ENCODE results near the gene HRG.

The HRG gene

DNA sequence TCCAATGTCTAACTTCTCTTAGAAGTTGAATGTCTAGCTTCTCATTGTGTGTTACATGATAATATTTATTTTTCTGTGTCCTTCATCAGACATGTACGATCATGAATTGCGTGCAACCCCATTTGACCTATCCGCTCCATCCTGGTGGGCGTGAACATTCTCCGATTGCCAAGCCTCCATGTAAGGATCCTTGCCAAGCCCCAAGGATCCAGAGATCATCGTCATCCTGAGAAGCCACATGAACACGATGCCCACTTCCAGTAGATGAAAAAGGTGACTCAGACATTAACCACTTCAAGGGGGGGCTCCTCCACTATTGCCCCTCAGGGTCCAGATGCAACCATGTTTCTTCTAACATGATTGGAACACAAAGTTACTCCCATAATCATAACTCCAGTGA is 25.9 kb downstream of the HRG start:
- Histone ChIP-seq H3K27me3 (ENCODE audit: insufficient read depth, low read length) (peaks cover 4% of the 10 kb centered on the region; the same call in 1 of the 2 replicates), H3K36me3 (ENCODE audit: insufficient read depth, low read length) (no peaks in the 10 kb centered on the region), H3F3A (ENCODE audit: insufficient read depth, low read length) (0 out of 2 replicates have a peak, but pooled peaks cover 2% of the 10 kb centered on the region), H3K4me2 (ENCODE audit: low read length) (no peak overlapping the region), H3K9me2 (ENCODE audit: low read depth, low read length) (no peaks in the 10 kb centered on the region), H2AFZ (ENCODE audit: low read length) (no peak overlapping the region), H3K79me2 (ENCODE audit: insufficient read depth, low read length) (no peaks in the 10 kb centered on the region), H3K27ac (ENCODE audit: low read depth, low read length, poor library complexity, severe bottlenecking) (no peak overlapping the region), H3K9ac (ENCODE audit: low read length) (no peak overlapping the region), H3K9me3 (ENCODE audit: low read length) (no peaks in the 10 kb centered on the region), H3K4me1 (ENCODE audit: insufficient read depth, low read length, severe bottlenecking) (no peaks in the 10 kb centered on the region), H4K20me1 (ENCODE audit: insufficient read depth, low read length) (no peaks in the 10 kb centered on the region), H3K4me3 (ENCODE audit: low read depth, low read length, poor library complexity, severe bottlenecking) (no peak overlapping the region)
- no peak for TF ChIP-seq EZH2 (IDR thresholded peaks at IDR 0.05; ENCODE audit: borderline replicate concordance, low read length)
- TF ChIP-seq, protein P1, sequence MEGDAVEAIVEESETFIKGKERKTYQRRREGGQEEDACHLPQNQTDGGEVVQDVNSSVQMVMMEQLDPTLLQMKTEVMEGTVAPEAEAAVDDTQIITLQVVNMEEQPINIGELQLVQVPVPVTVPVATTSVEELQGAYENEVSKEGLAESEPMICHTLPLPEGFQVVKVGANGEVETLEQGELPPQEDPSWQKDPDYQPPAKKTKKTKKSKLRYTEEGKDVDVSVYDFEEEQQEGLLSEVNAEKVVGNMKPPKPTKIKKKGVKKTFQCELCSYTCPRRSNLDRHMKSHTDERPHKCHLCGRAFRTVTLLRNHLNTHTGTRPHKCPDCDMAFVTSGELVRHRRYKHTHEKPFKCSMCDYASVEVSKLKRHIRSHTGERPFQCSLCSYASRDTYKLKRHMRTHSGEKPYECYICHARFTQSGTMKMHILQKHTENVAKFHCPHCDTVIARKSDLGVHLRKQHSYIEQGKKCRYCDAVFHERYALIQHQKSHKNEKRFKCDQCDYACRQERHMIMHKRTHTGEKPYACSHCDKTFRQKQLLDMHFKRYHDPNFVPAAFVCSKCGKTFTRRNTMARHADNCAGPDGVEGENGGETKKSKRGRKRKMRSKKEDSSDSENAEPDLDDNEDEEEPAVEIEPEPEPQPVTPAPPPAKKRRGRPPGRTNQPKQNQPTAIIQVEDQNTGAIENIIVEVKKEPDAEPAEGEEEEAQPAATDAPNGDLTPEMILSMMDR (IDR thresholded peaks at IDR 0.05; ENCODE audit: low read length) = no peak

DNA sequence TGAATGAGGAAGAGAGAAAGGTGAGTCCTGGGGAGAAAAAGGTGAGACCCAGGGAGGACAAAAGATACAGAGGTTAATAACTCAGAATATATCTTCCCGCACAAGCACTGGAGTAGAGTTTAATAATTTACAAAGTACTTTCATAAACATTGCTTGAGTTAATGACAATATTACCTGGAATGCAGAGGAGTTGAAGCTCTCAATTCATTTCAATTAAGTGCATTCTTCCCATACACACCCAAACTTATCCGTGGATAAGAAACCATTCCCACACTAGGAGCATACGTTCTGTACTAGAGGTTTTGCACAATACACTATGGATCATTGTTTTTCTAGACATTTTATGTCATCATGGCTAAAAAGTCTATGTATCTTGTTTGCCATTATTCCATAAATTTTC is 28.0 kb downstream of the HRG start:
- Histone ChIP-seq H3K36me3 (ENCODE audit: insufficient read depth, low read length) (no peaks in the 10 kb centered on the region), H4K20me1 (ENCODE audit: insufficient read depth, low read length) (no peaks in the 10 kb centered on the region), H3K9ac (ENCODE audit: low read length) (no peak overlapping the region), H3K4me3 (ENCODE audit: low read depth, low read length, poor library complexity, severe bottlenecking) (no peak overlapping the region), H2AFZ (ENCODE audit: low read length) (no peak overlapping the region), H3K27ac (ENCODE audit: low read depth, low read length, poor library complexity, severe bottlenecking) (no peak overlapping the region), H3F3A (ENCODE audit: insufficient read depth, low read length) (0 out of 2 replicates have a peak, but pooled peaks cover 2% of the 10 kb centered on the region), H3K27me3 (ENCODE audit: insufficient read depth, low read length) (peaks cover 4% of the 10 kb centered on the region; the same call in 1 of the 2 replicates), H3K9me2 (ENCODE audit: low read depth, low read length) (no peaks in the 10 kb centered on the region), H3K4me1 (ENCODE audit: insufficient read depth, low read length, severe bottlenecking) (no peaks in the 10 kb centered on the region), H3K9me3 (ENCODE audit: low read length) (no peaks in the 10 kb centered on the region), H3K79me2 (ENCODE audit: insufficient read depth, low read length) (no peaks in the 10 kb centered on the region), H3K4me2 (ENCODE audit: low read length) (no peak overlapping the region)
- TF ChIP-seq, protein P1 (IDR thresholded peaks at IDR 0.05; ENCODE audit: low read length) = no peak
- TF ChIP-seq EZH2 (IDR thresholded peaks at IDR 0.05; ENCODE audit: borderline replicate concordance, low read length) = no peak

DNA sequence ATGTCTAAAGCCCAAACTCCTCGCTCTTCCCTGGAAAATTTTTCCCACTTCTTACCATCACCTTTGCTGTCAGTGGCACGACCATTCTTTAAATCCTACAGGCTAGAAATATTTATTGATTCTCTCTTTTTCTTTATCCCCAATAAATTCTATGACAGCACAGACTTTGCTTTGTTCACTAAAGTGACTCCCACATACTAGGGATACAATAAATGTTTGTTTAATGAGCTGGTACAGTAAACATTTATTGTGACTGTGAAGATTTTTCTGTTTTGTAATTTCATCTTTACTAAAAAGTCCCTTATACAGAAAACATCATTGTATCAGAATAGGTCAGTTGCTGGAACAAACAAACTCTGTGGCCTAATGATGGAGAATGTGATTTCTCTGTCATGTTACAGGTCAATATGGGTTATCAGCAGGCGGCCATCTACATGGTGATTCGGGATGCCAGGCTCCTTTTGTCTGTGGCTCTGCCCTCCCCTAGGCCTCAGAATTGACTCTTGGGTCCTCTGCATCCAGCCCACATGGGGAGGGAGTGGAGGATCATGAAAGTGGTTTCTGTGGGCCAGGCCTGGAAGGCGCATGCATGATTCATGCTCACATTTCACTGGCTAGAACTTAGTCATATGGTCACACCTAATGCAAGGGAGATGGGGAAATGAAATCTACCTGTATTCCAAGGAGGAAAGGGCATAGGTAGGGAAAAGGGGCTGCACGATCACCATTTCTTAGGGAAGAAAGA is 28.6 kb downstream of the HRG start:
- H3K27ac ChIP-seq (ENCODE audit: low read depth, low read length, poor library complexity, severe bottlenecking) = no peak overlapping the region
- H3K4me1 ChIP-seq (ENCODE audit: insufficient read depth, low read length, severe bottlenecking) = no peaks in the 10 kb centered on the region
- no peak overlapping the region for H3K4me2 ChIP-seq (ENCODE audit: low read length)
- no peak overlapping the region for H3K4me3 ChIP-seq (ENCODE audit: low read depth, low read length, poor library complexity, severe bottlenecking)
- no peaks in the 10 kb centered on the region for H4K20me1 ChIP-seq (ENCODE audit: insufficient read depth, low read length)
- no peaks in the 10 kb centered on the region for H3K9me2 ChIP-seq (ENCODE audit: low read depth, low read length)
- H3K9ac ChIP-seq (ENCODE audit: low read length) = no peak overlapping the region
- TF ChIP-seq EZH2 (IDR thresholded peaks at IDR 0.05; ENCODE audit: borderline replicate concordance, low read length) = no peak
- TF ChIP-seq, protein P1 (IDR thresholded peaks at IDR 0.05; ENCODE audit: low read length) = no peak
- no peaks in the 10 kb centered on the region for H3K36me3 ChIP-seq (ENCODE audit: insufficient read depth, low read length)
- no peaks in the 10 kb centered on the region for H3F3A ChIP-seq (ENCODE audit: insufficient read depth, low read length)
- no peaks in the 10 kb centered on the region for H3K9me3 ChIP-seq (ENCODE audit: low read length)
- H3K79me2 ChIP-seq (ENCODE audit: insufficient read depth, low read length) = no peaks in the 10 kb centered on the region
- H3K27me3 ChIP-seq (ENCODE audit: insufficient read depth, low read length) = peaks cover 4% of the 10 kb centered on the region; the same call in 1 of the 2 replicates
- no peak overlapping the region for H2AFZ ChIP-seq (ENCODE audit: low read length)
